PC-3 (cell line): ENCODE results near the gene SOSTDC1. TPM values are rescaled to one million over a fixed set of nuclear protein-coding genes. Genes with fewer than 3 reads are reported as not detected.

Experiments used
- ATAC-seq: fragments of 200-7000 bp; cut with Tn5 transposase; 2 replicates; pipeline ENCODE4 v1.9.1; 2020; ENCODE audit warnings: mild to moderate bottlenecking, moderate library complexity
- BruUV-seq: library from RNA; stranded (reverse); fragments of 400-500 nt; replicated peaks from 2 replicates; lab custom pipeline; 2021; lab: Mats Ljungman, UMichigan
- CTCF ChIA-PET: fragments of 300-600 bp; sonication (Branson Sonifier 250); formaldehyde crosslinking; loops from one replicate; lab custom pipeline; 2022; ENCODE audit warnings: antibody characterized with exemption; lab: Charles Lee
- POLR2A ChIA-PET: fragments of 300-600 bp; sonication (Branson Sonifier 250); formaldehyde crosslinking; loops from one replicate; lab custom pipeline; 2022; ENCODE audit warnings: antibody characterized with exemption; ENCODE audit not compliant: unreplicated experiment; lab: Charles Lee
- DNase-seq: peaks from one replicate; pipeline ENCODE4 v3.0.0-alpha.2; 2015
- H2AFZ ChIP-seq: fragments of 300-600 bp; sonication (generic); 2 replicates; pipeline ENCODE4 v1.6.0; 2016; ENCODE audit warnings: antibody characterized with exemption, low read length
- H3F3A ChIP-seq: fragments of 300-600 bp; sonication (generic); one replicate; pipeline ENCODE4 v1.6.0; 2017; ENCODE audit warnings: antibody characterized with exemption, low read length, control low read depth, mild to moderate bottlenecking; ENCODE audit not compliant: unreplicated experiment
- H3K27ac ChIP-seq: fragments of 300-600 bp; sonication (generic); 2 replicates; pipeline ENCODE4 v1.5.1; 2016; ENCODE audit warnings: mild to moderate bottlenecking, low read length
- H3K27me3 ChIP-seq: fragments of 300-600 bp; sonication (generic); 2 replicates; pipeline ENCODE4 v1.6.1; 2016; ENCODE audit warnings: low read length, mixed read lengths
- H3K36me3 ChIP-seq: fragments of 300-600 bp; sonication (generic); 2 replicates; pipeline ENCODE4 v1.6.1; 2016; ENCODE audit warnings: low read depth, mixed run types, low read length, mixed read lengths
- H3K4me1 ChIP-seq: fragments of 300-600 bp; sonication (generic); 2 replicates; pipeline ENCODE4 v1.5.1; 2016; ENCODE audit warnings: low read length; ENCODE audit not compliant: insufficient read depth
- H3K4me2 ChIP-seq: fragments of 300-600 bp; sonication (generic); 2 replicates; pipeline ENCODE4 v1.6.0; 2016; ENCODE audit warnings: low read length
- H3K4me3 ChIP-seq: fragments of 300-600 bp; sonication (generic); 2 replicates; pipeline ENCODE4 v1.5.1; 2016; ENCODE audit warnings: mild to moderate bottlenecking, low read length, mixed read lengths
- H3K79me2 ChIP-seq: fragments of 300-600 bp; sonication (generic); 2 replicates; pipeline ENCODE4 v1.6.1; 2017; ENCODE audit warnings: low read length, mixed read lengths
- H3K9ac ChIP-seq: fragments of 300-600 bp; sonication (generic); 2 replicates; pipeline ENCODE4 v1.6.0; 2016; ENCODE audit warnings: mild to moderate bottlenecking, low read length
- H3K9me2 ChIP-seq: fragments of 300-600 bp; sonication (generic); replicated peaks from 2 replicates; pipeline ENCODE4 v1.6.1; 2016; ENCODE audit warnings: mixed run types, low read length, mixed read lengths
- H3K9me3 ChIP-seq: fragments of 300-600 bp; sonication (generic); 2 replicates; pipeline ENCODE4 v1.6.1; 2016; ENCODE audit warnings: low read length, mixed read lengths
- H4K20me1 ChIP-seq: fragments of 300-600 bp; sonication (generic); 2 replicates; pipeline ENCODE4 v1.6.1; 2016; ENCODE audit warnings: low read length, mixed read lengths
- EZH2 ChIP-seq: fragments of 300-600 bp; sonication (generic); IDR thresholded peaks from one replicate; pipeline ENCODE4 v1.6.1; 2017; ENCODE audit warnings: antibody characterized with exemption, mild to moderate bottlenecking, low read length; ENCODE audit not compliant: unreplicated experiment
- EZH2phosphoT487 ChIP-seq: fragments of 300-600 bp; sonication (generic); IDR thresholded peaks from 2 replicates; pipeline ENCODE4 v1.6.1; 2018; ENCODE audit warnings: mild to moderate bottlenecking, antibody characterized with exemption, low read length, borderline replicate concordance
- intact Hi-C: fragments of 100-400 bp; cut with micrococcal nuclease; formaldehyde crosslinking; loops from 2 replicates; pipeline ENCODE4 v1.9.0; 2023
- total RNA-seq: library from RNA; depleted of rRNA; stranded (reverse); fragments of >200 nt; gene quantifications from 2 replicates; pipeline ENCODE4 v1.2.3, GENCODE V29; 2014
- TF ChIP-seq, protein P1 (sequence below): fragments of 300-600 bp; sonication (generic); conservative IDR thresholded peaks from 2 replicates; pipeline ENCODE4 v1.5.1; 2017; ENCODE audit warnings: antibody characterized with exemption, low read depth, mild to moderate bottlenecking, low read length

The SOSTDC1 gene
- total RNA-seq, 1 experiment from 2014 or later: 0.22 TPM

- H3K27me3 ChIP-seq: no peaks in the 10 kb centered on the region
- peak overlapping the region; percentile 24 for H2AFZ ChIP-seq
- 0 out of 2 replicates have a peak overlapping the region, but pooled peaks have one; percentile 12 for H3K4me3 ChIP-seq
- H3F3A ChIP-seq: no peaks in the 10 kb centered on the region
- intact Hi-C loops: no loop called here
- H3K9ac ChIP-seq: no peak overlapping the region
- no peak for DNase-seq
- no TSS peak for BruUV-seq
- no peaks in the 10 kb centered on the region for H4K20me1 ChIP-seq
- ATAC-seq: no peak
- ChIA-PET POLR2A (no interaction called here), CTCF (interaction anchor here (0.7 kb wide), 1 partner anchor 171 kb away, joined by 3 read pairs; no protein-coding TSS in a partner anchor)
- H3K4me2 ChIP-seq: peak overlapping the region; percentile 33
- no peaks in the 10 kb centered on the region for H3K9me2 ChIP-seq
- no peaks in the 10 kb centered on the region for H3K79me2 ChIP-seq
- no peak overlapping the region for H3K27ac ChIP-seq
- H3K36me3 ChIP-seq: no peaks in the 10 kb centered on the region
- TF ChIP-seq EZH2 (no peak), EZH2phosphoT487 (no peak)
- TF ChIP-seq, protein P1, sequence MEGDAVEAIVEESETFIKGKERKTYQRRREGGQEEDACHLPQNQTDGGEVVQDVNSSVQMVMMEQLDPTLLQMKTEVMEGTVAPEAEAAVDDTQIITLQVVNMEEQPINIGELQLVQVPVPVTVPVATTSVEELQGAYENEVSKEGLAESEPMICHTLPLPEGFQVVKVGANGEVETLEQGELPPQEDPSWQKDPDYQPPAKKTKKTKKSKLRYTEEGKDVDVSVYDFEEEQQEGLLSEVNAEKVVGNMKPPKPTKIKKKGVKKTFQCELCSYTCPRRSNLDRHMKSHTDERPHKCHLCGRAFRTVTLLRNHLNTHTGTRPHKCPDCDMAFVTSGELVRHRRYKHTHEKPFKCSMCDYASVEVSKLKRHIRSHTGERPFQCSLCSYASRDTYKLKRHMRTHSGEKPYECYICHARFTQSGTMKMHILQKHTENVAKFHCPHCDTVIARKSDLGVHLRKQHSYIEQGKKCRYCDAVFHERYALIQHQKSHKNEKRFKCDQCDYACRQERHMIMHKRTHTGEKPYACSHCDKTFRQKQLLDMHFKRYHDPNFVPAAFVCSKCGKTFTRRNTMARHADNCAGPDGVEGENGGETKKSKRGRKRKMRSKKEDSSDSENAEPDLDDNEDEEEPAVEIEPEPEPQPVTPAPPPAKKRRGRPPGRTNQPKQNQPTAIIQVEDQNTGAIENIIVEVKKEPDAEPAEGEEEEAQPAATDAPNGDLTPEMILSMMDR: no peak
- no peaks in the 10 kb centered on the region for H3K4me1 ChIP-seq
- no peaks in the 10 kb centered on the region for H3K9me3 ChIP-seq
These were observed 1.4 kb downstream of the SOSTDC1 start for GRCh38 chr7:16463949-16464715.

GRCh38 chr7:16463520-16463919 is 2.0 kb downstream of the SOSTDC1 start:
- Histone ChIP-seq H3K27me3 (no peaks in the 10 kb centered on the region), H3K4me1 (no peaks in the 10 kb centered on the region), H4K20me1 (no peaks in the 10 kb centered on the region), H3K79me2 (no peaks in the 10 kb centered on the region), H3K4me3 (no peak overlapping the region), H2AFZ (peak overlapping the region; percentile 22; the same call in 1 of the 2 replicates), H3K9me2 (no peaks in the 10 kb centered on the region), H3K9me3 (no peaks in the 10 kb centered on the region), H3F3A (no peaks in the 10 kb centered on the region), H3K4me2 (peak overlapping the region; percentile 33), H3K36me3 (no peaks in the 10 kb centered on the region), H3K27ac (no peak overlapping the region), H3K9ac (no peak overlapping the region)
- DNase-seq: no peak
- ChIA-PET CTCF (interaction anchor here (0.7 kb wide), 1 partner anchor 172 kb away, joined by 3 read pairs; no protein-coding TSS in a partner anchor), POLR2A (no interaction called here)
- TF ChIP-seq, protein P1: no peak
- TF ChIP-seq EZH2 (no peak), EZH2phosphoT487 (no peak)
- no peak for ATAC-seq
- intact Hi-C loops: no loop called here
- BruUV-seq: no TSS peak

GRCh38 chr7:16462431-16462889 is 3.1 kb downstream of the SOSTDC1 start:
- CTCF ChIA-PET: no interaction called here
- no peak overlapping the region for H3K4me2 ChIP-seq
- no TSS peak for BruUV-seq

More at GRCh38 chr7:16462431-16462889, 3.1 kb downstream of the SOSTDC1 start:
- H3K36me3 ChIP-seq: no peaks in the 10 kb centered on the region
- no peak overlapping the region for H3K9ac ChIP-seq
- H3K27ac ChIP-seq: no peak overlapping the region
- ATAC-seq (no peak), DNase-seq (no peak)
- H3K9me2 ChIP-seq: no peaks in the 10 kb centered on the region
- H3F3A ChIP-seq: no peaks in the 10 kb centered on the region
- no peaks in the 10 kb centered on the region for H3K27me3 ChIP-seq
- POLR2A ChIA-PET: no interaction called here
- H3K4me3 ChIP-seq: no peak overlapping the region
- H2AFZ ChIP-seq: no peak overlapping the region
- H4K20me1 ChIP-seq: no peaks in the 10 kb centered on the region
- H3K4me1 ChIP-seq: no peaks in the 10 kb centered on the region
- TF ChIP-seq EZH2 (no peak), EZH2phosphoT487 (no peak)
- TF ChIP-seq, protein P1: no peak
- intact Hi-C loops: no loop called here
- no peaks in the 10 kb centered on the region for H3K9me3 ChIP-seq
- no peaks in the 10 kb centered on the region for H3K79me2 ChIP-seq
